ENCODE measurements around the gene INTS11. TPM values are rescaled to one million over a fixed set of nuclear protein-coding genes. Genes with fewer than 3 reads are reported as not detected.
A peak's percentile ranks its signal among the peaks of the same experiment; 100 is the strongest.

Gene INTS11
- total and polyA plus RNA-seq, 2 of the 13 experiments (the other 11 are each of a cell fraction or from before 2014, with no cell fraction given) = 52.8 to 94.8 TPM

DNA sequence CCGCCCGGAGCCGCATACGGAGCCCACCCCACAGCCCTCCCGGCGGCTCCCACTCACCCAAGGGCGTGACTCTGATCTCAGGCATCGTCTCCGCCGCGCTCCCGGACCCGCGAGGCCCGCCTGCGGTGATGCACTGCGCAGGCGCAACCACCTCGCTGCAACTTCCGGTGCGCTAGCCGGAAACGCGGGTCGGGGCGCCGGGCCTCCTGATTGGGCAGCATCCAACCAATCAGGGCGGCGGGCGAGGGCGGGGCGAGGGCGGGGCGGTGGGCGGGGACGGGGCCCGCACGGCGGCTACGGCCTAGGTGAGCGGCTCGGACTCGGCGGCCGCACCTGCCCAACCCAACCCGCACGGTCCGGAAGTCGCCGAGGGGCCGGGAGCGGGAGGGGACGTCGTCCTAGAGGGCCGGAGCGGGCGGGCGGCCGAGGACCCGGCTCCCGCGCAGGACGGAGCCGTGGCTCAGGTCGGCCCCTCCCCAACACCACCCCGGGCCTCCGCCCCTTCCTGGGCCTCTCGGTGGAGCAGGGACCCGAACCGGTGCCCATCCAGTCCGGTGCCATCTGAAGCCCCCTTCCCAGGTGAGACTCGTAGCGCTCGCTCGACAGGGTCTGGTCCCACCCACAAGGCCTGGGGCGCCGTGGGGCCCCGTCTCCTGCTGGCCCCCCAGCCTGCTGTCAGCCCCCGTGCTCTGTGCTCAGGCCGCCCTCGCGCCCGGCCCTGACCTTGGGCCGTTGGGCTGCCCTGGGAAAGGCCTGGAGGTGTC, at the start of gene INTS11, which contains the start of gene CPTP (continued):
- TF ChIP-seq RNF2 (conservative IDR thresholded peaks at IDR 0.05; ENCODE audit: low read depth) = no peak
- peak; percentile 54; the same call in 1 of the 2 replicates for TF ChIP-seq GMEB1 (CRISPR knock-in tag; IDR thresholded peaks at IDR 0.05; ENCODE audit: borderline replicate concordance)
- TF ChIP-seq, protein P1, sequence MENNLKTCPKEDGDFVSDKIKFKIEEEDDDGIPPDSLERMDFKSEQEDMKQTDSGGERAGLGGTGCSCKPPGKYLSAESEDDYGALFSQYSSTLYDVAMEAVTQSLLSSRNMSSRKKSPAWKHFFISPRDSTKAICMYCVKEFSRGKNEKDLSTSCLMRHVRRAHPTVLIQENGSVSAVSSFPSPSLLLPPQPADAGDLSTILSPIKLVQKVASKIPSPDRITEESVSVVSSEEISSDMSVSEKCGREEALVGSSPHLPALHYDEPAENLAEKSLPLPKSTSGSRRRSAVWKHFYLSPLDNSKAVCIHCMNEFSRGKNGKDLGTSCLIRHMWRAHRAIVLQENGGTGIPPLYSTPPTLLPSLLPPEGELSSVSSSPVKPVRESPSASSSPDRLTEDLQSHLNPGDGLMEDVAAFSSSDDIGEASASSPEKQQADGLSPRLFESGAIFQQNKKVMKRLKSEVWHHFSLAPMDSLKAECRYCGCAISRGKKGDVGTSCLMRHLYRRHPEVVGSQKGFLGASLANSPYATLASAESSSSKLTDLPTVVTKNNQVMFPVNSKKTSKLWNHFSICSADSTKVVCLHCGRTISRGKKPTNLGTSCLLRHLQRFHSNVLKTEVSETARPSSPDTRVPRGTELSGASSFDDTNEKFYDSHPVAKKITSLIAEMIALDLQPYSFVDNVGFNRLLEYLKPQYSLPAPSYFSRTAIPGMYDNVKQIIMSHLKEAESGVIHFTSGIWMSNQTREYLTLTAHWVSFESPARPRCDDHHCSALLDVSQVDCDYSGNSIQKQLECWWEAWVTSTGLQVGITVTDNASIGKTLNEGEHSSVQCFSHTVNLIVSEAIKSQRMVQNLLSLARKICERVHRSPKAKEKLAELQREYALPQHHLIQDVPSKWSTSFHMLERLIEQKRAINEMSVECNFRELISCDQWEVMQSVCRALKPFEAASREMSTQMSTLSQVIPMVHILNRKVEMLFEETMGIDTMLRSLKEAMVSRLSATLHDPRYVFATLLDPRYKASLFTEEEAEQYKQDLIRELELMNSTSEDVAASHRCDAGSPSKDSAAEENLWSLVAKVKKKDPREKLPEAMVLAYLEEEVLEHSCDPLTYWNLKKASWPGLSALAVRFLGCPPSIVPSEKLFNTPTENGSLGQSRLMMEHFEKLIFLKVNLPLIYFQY (CRISPR knock-in tag; IDR thresholded peaks at IDR 0.05; ENCODE audit: borderline replicate concordance) = peak; percentile 15; the same call in 1 of the 2 replicates
- TF ChIP-seq, protein P2, sequence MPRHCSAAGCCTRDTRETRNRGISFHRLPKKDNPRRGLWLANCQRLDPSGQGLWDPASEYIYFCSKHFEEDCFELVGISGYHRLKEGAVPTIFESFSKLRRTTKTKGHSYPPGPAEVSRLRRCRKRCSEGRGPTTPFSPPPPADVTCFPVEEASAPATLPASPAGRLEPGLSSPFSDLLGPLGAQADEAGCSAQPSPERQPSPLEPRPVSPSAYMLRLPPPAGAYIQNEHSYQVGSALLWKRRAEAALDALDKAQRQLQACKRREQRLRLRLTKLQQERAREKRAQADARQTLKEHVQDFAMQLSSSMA (CRISPR knock-in tag; IDR thresholded peaks at IDR 0.05) = no peak
- peak; percentile 30; the same call in 1 of the 2 replicates for TF ChIP-seq NCOA1 (CRISPR knock-in tag; IDR thresholded peaks at IDR 0.05)
- no peak for TF ChIP-seq PAX8 (CRISPR knock-in tag; IDR thresholded peaks at IDR 0.05; ENCODE audit: borderline replicate concordance)
- no peak for TF ChIP-seq ZNF3 (CRISPR knock-in tag; IDR thresholded peaks at IDR 0.05)
- peak; percentile 55; the same call in 1 of the 2 replicates for TF ChIP-seq SALL1 (CRISPR knock-in tag; IDR thresholded peaks at IDR 0.05)
- peak; percentile 91 for TF ChIP-seq GATAD1 (CRISPR knock-in tag; IDR thresholded peaks at IDR 0.05)
- TF ChIP-seq MIER3 (CRISPR knock-in tag; IDR thresholded peaks at IDR 0.05; ENCODE audit: borderline replicate concordance) = no peak
- TF ChIP-seq SMAD3 (CRISPR knock-in tag; IDR thresholded peaks at IDR 0.05) = no peak
- no peak for TF ChIP-seq NR2F6 (IDR thresholded peaks at IDR 0.05)
- peak; percentile 41; the same call in 1 of the 2 replicates for TF ChIP-seq NR2F6 (CRISPR knock-in tag; IDR thresholded peaks at IDR 0.05)
- TF ChIP-seq, protein P3, sequence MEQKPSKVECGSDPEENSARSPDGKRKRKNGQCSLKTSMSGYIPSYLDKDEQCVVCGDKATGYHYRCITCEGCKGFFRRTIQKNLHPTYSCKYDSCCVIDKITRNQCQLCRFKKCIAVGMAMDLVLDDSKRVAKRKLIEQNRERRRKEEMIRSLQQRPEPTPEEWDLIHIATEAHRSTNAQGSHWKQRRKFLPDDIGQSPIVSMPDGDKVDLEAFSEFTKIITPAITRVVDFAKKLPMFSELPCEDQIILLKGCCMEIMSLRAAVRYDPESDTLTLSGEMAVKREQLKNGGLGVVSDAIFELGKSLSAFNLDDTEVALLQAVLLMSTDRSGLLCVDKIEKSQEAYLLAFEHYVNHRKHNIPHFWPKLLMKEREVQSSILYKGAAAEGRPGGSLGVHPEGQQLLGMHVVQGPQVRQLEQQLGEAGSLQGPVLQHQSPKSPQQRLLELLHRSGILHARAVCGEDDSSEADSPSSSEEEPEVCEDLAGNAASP (CRISPR knock-in tag; IDR thresholded peaks at IDR 0.05; ENCODE audit: borderline replicate concordance) = peak; percentile 41; the same call in 1 of the 2 replicates
- TF ChIP-seq ZNF431 (CRISPR knock-in tag; IDR thresholded peaks at IDR 0.05; ENCODE audit: borderline replicate concordance, low read depth) = no peak
